Measurements from ENCODE around the gene EDA. TPM values are rescaled to one million over a fixed set of nuclear protein-coding genes. Genes with fewer than 3 reads are reported as not detected.

Gene EDA
- total and polyA plus RNA-seq, 2 of the 13 experiments (the other 11 are each of a cell fraction or from before 2014, with no cell fraction given), result 8.8 to 11.2 TPM

GRCh38 chrX:69988955-69989394 lies 373.1 kb downstream of the EDA start:
- no peaks in the 10 kb centered on the region for H3K36me3 ChIP-seq (replicated peaks in 1 of 2; ENCODE audit: control insufficient read depth in 1 of 2, insufficient read depth in 2 of 2, low read length in 2 of 2)
- H3K4me1 ChIP-seq (ENCODE audit: insufficient read depth, low read length), result no peaks in the 10 kb centered on the region
- no peak overlapping the region for H3K4me2 ChIP-seq (ENCODE audit: low read depth, low read length)
- no TSS peak for BruUV-seq (replicated peaks)
- intact Hi-C loops (cut with micrococcal nuclease; ENCODE audit: unreplicated experiment) (no loop called here), in situ Hi-C loops (cut with HindIII; ENCODE audit: extremely low pct_ligation_motif_present, low pct_unique_long_range_greater_than_20kb) (no loop called here)
- H2AFZ ChIP-seq (ENCODE audit: low read length), result no peak overlapping the region
- CTCF ChIA-PET (ENCODE audit: low intra/inter-chr PET ratio, low total read pairs), result no interaction called here
- no peak overlapping the region for H3K4me3 ChIP-seq (replicated peaks in 1 of 3; ENCODE audit: insufficient read depth in 1 of 3, low read depth in 2 of 3, low read length in 3 of 3)
- no peak for ATAC-seq
- H3K27me3 ChIP-seq (ENCODE audit: control insufficient read depth in 1 of 2, insufficient read depth in 2 of 2, low read length in 2 of 2), result no peaks in the 10 kb centered on the region
- FAIRE-seq, result no peak
- no peak overlapping the region for H3K9ac ChIP-seq (ENCODE audit: insufficient read depth, low read depth, low read length)
- H3K9me3 ChIP-seq (ENCODE audit: low read length), result no peaks in the 10 kb centered on the region
- H3K27ac ChIP-seq (ENCODE audit: extremely low read length, insufficient read depth, low read length), result no peak overlapping the region
- no peak for DNase-seq (ENCODE audit: low spot score)
- H3K79me2 ChIP-seq (ENCODE audit: insufficient read depth, low read length), result no peaks in the 10 kb centered on the region
- 93% methylated on average over 2 of the region's 3 CpGs for WGBS (ENCODE audit: low lambda C conversion rate)
- no peaks in the 10 kb centered on the region for H4K20me1 ChIP-seq (ENCODE audit: insufficient read depth, low read length)
- POLR2A ChIA-PET, result no interaction called here
- TF ChIP-seq HHEX (CRISPR knock-in tag; IDR thresholded peaks at IDR 0.05), result no peak
- no peak for TF ChIP-seq ZNF703 (CRISPR knock-in tag; IDR thresholded peaks at IDR 0.05; ENCODE audit: borderline replicate concordance)
- no peak for TF ChIP-seq ZNF678 (CRISPR knock-in tag; IDR thresholded peaks at IDR 0.05)
- no peak for TF ChIP-seq ZNF75D (CRISPR knock-in tag; IDR thresholded peaks at IDR 0.05; ENCODE audit: borderline replicate concordance)
- no peak for TF ChIP-seq TEAD3 (CRISPR knock-in tag; optimal IDR thresholded peaks at IDR 0.05; ENCODE audit: borderline replicate concordance)
- no peak for TF ChIP-seq ZBTB10 (CRISPR knock-in tag; IDR thresholded peaks at IDR 0.05; ENCODE audit: borderline replicate concordance)
- TF ChIP-seq ZFP82 (CRISPR knock-in tag; IDR thresholded peaks at IDR 0.05; ENCODE audit: borderline replicate concordance), result no peak
- no peak for TF ChIP-seq ZNF577 (CRISPR knock-in tag; IDR thresholded peaks at IDR 0.05; ENCODE audit: borderline replicate concordance, low read depth)
- no peak for TF ChIP-seq SMYD3 (CRISPR knock-in tag; IDR thresholded peaks at IDR 0.05)
- no peak for TF ChIP-seq FUBP1 (CRISPR knock-in tag; IDR thresholded peaks at IDR 0.05; ENCODE audit: borderline replicate concordance)
- no peak for TF ChIP-seq THAP8 (CRISPR knock-in tag; IDR thresholded peaks at IDR 0.05; ENCODE audit: borderline replicate concordance)
